HG03460 (cell line): Measurements from ENCODE around the gene ABCG5.
A peak's percentile ranks its signal among the peaks of the same experiment; 100 is the strongest.

ENCODE experiments used
- ATAC-seq: cut with Tn5 transposase; IDR thresholded peaks from one replicate; pipeline ENCODE4 v1.9.1; 2021; ENCODE audit not compliant: unreplicated experiment

ABCG5 gene

DNA sequence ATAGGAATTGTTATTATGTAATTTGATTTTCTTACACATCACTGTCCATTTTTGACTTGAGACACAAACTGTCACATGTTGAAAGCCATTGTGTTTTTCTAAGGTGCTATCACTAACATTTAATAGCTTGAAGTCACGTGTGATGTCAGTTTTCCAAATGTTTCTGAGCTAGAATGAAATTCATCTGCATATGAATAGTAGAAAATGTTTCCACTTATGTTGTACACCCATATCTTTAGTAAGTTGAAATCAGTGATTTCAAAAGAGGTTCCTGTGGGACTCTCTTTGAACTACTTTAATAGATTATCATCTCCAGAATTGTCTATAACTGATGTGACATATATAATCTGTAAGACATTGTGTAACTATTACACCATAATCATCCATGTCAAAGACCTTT lies 27.8 kb downstream of the ABCG5 start:
- ATAC-seq, result no peak

DNA sequence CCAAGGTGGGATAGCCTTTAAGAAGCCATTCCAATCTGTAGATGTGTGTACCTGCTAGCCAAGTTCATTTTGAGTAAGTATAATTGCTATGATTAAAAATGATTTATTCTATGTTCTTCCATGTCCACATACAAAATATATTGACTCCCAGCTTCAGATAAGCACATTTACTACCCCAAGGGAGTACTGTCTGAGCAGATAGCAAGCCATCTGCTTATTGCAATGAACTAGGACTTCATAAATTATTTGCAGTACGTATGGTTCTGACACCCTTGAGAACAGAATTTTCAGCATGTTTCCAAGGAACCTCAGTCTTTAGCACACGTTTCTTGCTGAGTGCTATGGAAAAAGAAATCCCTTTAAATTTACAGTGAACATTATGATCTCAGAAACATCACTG lies 28.2 kb downstream of the ABCG5 start:
- ATAC-seq, result no peak

DNA sequence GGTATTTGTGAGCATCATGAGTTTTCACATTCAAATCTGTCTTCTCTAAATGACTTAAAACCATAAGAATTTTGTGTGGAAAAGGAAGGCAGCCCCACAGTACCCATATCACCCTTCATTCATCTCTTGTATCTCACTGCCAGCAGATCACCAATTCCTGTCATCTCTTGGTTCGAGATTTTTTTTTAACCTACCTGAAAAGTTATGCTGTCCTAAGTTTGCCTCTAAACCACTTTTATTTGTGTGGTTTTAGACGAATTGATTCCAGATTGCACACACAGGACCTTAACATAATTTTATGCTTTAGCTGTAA lies 32.0 kb downstream of the ABCG5 start:
- ATAC-seq, result no peak

DNA sequence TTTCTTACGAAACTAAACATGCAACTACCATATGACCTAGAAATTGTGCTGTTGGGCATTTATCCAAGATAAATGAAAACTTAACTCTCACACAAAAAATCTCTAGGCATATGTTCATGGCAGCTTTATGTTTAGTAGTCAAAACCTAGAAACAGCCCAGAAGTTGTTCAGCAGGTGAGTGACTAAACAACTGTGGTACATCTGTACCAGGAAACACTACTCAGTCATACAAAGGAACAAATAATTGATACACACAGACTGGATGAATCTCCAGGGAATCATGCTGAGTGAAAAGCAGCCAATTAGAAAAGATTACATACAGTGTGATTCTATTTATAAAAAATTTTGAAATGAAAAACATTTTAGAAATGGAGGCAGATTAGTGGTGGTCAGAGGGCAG lies 35.5 kb downstream of the ABCG5 start:
- no peak for ATAC-seq

DNA sequence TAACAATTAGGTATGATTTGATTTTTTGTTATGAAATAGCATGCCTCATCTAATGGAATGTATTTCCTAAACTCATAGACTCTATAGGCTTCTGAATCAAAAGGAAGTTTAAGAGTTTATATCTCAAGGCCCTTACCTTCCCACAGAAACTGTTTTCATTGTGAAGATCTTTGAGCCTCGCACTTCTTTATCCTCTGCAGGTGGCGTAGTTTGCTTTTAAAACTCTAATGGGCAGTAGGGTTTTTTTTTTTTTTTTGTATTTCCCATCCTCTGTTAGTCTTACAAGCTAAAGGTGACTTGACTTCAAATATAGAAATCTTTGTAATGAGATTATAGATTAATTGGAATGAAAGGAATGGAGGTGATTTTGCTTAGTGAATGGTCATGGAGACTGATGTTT lies 36.5 kb downstream of the ABCG5 start:
- no peak for ATAC-seq

DNA sequence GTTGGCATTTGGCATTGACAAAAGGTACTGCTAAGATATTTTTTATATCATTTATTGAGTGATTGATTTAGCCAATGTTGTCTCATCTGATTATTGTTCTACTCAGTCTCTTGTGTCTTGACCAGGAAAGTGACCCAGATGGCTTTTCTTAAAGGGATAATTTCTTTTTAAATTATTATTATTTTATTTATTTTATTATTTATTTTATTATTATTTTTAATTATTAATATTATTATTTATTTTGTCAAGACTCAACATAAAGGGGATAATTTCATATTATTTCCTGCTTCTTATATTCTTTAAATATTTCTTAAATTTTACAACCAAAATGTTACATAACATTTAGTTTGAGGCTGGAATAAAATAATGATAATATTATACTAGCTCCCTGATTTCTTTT lies 37.7 kb downstream of the ABCG5 start:
- ATAC-seq, result no peak

DNA sequence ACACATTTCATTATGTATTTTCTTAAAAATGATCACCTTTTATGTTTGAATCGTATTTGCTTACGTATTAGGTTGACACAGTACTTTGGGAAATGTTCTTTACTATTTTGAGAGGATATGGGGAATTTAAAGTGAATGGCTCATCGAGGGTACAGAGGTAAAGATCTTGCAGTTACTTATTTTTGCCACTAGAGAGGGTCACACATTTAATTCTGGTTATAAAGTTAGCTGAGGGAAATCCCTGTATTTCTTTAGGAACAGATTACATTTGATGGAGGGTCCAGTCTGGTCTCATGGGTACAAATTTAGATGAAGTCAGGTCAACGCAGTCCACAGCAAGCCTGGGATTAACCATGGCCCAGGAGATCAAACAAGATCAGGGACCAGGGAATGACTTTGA lies 40.3 kb downstream of the ABCG5 start:
- ATAC-seq, result no peak

DNA sequence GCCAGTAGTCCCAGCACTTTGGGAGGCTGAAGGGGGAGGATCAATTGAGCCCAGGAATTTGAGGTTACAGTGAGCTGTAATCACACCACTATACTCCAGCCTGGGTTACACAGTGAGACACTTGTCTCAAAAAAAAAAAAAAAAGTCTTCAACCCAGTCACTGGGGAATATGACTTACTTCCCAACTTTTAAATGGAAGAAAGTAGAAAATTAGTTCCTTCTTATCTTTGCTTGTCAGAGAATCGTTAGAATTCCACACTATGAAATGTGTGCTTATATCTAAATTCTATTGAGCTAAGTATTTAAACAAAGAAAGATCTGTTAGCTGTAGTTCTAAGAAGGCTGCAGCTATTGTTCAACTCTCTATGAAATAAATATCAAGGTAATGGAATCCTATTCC lies 42.4 kb downstream of the ABCG5 start:
- ATAC-seq, result no peak

DNA sequence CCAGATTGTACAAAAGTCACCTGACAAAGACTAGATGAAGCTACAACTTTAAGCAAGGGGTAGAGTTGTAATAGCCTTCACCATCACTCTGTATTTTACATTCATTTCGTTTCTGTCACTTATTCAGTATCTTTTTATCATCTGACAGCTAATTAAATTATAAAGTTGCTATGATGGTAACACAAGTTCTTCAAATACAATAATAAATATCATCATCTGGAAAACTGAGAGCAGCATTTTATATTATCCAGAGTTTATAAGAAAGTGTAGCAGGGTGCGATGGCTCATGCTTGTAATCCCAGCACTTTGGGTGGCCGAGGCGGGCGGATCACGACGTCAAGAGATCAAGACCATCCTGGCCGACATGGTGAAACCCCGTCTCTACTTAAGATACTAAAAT lies 43.7 kb downstream of the ABCG5 start:
- no peak for ATAC-seq

DNA sequence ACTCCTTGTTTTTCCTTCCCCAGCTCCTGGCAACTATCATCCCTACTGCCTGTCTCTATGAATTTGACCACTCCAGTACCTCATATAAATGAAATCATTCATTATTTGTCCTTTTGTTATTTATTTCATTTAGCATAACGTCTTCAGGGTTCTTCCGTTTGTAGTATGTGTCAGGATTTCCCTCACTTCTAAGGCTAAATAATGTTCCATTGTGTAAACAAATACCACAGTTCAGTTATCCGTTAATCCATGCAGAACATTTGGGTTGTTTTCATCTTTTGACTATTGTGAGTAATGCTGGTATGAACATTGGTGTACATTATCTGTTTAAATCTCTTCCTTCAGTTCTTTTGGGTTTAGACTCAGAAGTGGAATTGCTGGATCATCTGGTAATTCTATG lies 46.0 kb downstream of the ABCG5 start:
- ATAC-seq, result peak; percentile 57

DNA sequence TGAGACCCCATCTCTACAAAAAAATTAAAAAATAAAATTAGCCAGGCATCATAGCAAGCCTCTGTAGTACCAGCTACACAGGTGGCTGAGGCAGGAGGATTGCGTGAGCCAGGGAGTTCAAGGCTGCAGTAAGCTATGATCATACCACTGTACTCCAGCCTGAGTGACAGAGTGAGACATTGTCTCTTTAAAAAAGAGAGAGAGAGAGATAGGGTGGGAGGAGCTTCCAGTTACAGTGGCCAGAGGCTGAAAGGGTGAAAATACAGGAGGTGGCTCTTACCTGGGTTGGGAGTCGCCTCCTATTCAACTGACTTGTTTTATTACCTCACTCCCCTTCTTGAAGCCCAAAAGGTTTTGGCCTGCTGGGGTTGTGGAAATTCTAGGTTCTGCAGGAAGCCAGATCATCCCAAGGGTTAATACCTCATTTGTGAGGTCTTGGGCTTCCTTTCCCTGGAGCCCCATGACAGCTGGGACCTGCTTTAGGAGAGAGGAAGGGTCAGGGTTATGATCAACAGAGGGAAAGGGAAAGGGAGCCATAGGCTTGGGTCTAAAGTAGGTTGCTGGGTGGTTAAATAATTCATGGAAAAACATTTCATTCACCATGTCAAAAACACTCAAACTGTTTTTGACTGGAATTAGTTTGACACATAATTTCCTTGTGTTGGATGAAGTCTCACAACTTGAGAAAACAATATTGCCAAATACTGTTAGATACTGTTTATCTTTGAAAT lies 47.4 kb downstream of the ABCG5 start:
- ATAC-seq, result no peak

DNA sequence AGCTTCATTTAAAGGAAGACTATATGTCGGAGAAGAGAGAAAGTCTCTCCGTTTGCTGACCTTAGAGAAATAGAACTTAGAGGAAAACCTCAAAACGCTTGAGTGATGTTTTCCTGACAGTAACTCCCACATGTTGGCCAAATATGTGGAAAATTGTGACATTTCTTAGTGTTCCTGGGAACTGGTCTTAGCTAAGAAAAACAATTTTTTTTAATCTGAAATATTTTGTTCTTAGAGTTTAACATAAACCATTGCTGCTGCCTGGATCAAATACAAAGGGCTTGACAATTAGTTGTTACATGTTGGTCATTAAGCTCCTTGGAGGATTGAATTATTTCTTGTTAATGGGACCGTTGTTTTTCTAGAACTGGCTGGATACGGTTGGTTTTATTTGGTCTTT lies 48.5 kb downstream of the ABCG5 start:
- ATAC-seq, result no peak

DNA sequence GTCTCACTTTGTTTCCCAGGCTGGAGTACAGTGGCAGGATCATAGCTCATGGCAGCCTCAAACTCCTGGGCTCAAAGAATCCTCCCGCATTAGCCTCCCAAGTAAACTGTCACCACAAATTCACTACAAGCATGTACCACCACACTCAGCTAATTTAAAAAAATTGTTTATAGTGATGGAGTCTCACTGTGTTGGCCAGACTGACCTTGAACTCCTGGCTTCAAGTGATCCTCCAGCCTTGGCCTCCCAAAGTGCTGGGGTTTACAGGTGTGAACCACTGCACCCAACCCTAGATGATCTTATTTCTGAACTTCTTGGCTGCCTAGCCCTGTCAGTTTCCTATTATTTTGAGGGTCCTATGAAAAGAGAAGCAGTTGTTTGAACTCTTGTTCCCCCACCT lies 50.0 kb downstream of the ABCG5 start:
- no peak for ATAC-seq

DNA sequence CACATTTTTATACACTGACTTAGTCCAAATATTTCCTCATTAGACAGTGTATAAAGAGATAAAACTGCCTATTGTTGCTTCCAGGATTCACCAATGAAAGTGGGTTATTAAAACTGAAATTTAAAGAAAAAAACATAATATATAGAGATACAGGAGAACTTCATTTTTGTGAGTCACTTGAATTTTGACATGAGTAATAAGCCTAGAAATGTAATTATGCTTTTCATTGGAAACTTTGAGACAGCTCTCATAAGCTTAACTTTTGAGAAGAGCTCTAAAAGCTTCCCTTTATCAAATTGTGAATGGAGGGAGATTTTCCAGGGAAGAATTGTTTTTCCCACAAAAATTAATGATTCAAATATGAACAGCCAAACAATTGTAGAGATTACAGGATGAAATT lies 50.7 kb downstream of the ABCG5 start:
- no peak for ATAC-seq

DNA sequence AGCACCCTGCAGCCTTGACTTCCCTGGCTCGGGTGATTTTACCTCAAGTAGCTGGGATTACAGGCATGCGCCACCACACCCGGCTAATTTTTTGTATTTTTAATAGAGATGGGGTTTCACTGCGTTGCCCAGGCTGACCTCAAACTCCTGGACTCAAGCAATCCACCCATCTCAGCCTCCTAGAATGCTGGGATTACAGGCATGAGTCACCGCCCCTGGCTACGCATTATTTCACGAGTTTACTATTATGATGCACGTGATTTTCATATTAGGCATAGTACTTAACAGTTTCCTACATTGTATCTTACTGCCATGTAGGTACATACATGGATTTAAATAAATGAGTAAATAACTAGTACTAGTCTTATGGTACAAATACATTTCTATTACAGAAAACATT lies 60.4 kb downstream of the ABCG5 start:
- no peak for ATAC-seq

DNA sequence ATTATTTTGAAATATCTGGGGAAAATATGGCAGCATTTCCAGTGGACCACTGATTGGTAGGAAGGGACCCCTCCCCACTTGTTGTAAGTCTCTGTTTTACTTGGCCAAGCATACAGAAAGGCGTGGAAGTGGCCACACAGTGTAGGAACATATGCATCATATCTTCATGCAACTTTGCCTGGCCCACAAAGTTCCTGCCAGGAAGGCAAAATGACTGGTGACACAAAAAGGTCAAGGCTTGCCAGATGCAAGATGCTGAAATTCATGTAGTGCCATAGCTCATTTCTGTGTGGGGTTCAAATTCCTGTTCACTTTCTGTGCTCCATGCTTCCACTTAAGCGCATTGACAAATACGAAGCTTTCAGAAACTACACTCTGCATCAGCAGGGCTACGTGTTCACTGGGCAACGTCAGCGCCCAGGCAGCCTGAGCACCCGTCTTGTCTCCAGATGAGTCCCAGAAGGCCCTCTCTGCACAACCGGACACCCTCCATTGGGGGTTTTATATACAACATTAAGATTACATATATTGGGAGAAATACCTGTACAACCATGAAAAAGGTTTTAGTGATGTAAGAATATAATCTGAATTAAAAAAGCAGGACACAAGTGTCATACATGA lies 61.2 kb downstream of the ABCG5 start:
- no peak for ATAC-seq

DNA sequence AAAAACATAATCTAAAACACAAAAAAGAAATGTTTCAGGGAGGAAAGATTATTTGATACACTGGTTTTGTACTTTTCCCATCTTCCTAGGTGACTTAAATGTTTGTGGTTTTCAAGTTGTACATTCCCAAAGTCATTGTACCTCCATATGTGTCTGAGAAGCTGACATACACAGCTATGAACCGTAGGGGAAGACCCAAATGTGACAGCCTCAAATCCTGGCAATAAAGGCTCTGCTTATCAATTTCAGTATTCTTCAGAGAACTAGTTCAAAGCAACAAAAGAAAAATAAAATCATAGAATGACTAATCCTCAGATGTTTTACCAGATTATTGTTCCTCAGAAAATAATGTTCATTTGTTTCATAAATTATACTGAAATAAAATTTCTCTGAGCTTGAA lies 62.3 kb downstream of the ABCG5 start:
- ATAC-seq, result no peak

DNA sequence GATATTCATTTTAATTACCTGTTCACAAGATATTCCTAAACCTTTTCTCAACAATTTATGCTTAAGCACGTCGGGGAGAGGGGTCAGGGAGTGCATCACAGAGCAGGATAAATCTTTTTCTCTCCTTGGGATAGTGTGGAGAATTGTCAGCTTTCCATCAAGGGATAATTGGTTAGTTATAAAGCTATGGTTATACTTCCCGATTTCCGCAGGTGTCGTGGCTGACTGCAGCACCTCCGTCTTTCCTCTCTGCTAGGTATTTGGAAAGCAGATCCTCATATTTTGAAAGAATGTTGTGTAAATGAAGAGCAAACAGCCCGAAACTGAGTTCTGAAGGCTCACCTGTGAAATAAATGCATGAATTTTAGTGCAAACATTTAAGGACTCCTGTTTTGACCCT lies 64.0 kb downstream of the ABCG5 start:
- ATAC-seq, result no peak

DNA sequence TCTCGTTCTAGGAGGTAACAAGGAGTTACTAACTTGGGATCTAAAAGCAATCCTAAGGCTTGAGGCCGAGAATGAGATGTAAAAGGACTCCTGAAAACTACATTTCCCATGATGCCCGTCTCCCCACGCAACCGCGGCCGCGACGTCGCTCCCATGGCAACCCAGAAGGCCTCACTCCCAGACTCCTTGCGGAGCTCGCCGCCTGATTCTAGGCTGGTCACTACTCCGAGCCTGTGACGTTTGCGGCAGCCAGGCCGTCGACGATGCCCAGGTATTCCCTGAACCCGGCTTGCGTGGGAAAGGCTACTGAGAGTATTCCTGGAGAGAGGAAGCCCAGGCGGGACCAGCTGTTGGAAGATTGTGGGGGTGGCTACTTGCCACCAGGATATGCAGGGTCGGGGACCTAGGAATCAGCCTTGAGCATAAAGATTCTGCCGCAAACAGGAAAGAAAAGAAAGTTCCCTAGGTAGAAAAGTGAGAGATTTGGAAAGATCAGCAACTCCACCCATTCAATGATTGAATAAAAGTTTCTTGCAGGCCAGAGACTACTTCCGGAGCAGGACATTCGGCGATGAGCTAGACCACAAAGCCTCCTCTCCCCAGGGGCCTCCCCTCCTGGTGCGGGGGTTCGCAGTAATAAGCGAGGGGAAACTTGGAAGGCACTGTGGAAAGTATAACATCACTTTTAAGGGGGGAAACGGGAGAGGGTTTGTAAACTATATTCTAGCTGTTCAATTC lies 64.6 kb downstream of the ABCG5 start, which contains the start of gene DYNC2LI1:
TSS of gene DYNC2LI1 (plus strand) at position 164 of the 738 bp plus-strand sequence. CDS start at position 264, 100 bp downstream.
- ATAC-seq, result peak; percentile 100

DNA sequence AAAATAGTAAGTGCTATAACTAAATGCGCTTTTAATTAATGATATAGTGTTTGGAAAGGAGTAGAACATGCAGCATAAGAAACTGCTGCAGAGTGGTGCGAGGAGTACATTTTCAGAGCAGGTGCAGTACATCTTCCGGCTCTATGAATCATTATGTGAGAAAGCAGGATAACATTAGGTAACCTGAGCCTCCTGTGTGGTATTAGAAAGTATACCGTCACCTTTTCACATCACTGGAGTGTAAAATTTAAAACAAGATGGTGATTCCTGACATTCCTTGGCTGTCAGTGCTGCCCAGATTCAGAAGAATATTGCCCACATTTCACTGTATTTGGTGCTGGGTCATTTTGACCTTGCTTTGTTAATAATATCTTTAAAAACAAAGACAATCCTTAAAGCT lies 72.6 kb downstream of the ABCG5 start:
- ATAC-seq, result no peak

DNA sequence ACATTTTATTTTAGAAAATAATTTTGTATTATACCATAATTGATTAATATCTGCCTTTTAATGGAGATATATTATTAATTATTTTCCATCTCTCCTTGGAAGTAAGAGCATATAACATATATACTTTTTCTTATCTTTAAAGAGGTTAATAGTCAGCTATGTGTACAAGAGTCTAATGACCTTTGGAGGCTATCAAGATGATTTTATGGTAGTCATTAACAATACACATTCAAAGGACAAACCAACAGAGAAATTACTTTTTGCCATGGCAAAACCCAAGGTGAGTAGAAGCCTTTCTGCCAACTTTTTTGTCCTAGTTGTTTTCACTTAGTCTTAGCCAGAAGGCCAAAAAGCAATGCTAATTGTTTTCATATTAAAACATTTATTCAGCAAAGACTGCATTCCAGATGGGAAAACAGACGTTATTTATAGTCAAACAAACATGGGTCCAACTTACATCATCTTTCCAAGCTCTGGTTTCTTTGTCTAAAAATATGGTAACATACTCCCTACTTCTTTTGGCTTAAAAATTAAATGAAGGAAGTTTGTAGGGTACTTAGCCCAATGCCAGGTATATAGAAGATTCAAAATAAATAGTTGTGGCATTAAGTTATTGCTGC lies 74.4 kb downstream of the ABCG5 start:
- no peak for ATAC-seq

DNA sequence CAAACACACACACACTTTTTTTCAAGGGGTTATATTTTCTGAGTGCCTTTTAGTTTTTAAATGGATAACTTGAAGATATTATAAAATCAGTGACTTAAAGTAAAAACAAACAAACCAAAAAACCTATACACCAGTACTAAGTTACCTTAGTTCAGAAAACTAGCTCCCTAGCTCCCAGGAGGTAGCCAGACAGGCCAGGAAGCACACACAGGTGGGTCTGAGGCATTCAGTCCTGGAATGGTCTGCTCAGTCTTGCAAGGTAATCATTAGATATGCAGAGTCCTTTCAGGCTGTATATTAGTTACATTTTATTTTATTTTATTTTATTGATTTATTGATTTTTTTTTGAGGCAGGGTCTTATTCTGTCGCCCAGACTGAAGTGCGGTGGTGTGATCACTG lies 75.5 kb downstream of the ABCG5 start:
- no peak for ATAC-seq
